ENCODE measurements around the gene DLGAP1. TPM values are rescaled to one million over a fixed set of nuclear protein-coding genes. Genes with fewer than 3 reads are reported as not detected.

Gene DLGAP1
- polyA plus RNA-seq, 6 donors from 2014 or later: 0.32 TPM; not detected in 5

- H3K27me3 Mint-ChIP-seq: peaks cover 14 to 32% (median 29%) of the 10 kb centered on the region in 3 donors
- no peaks in the 10 kb centered on the region for H3K36me3 Mint-ChIP-seq
- no peak for ATAC-seq (ENCODE audit: low read depth in 2 of 2)
- no peak for DNase-seq
- H3K9me3 Mint-ChIP-seq: no peaks in the 10 kb centered on the region
- H3K4me3 Mint-ChIP-seq: no peak overlapping the region
- H3K27ac Mint-ChIP-seq: no peak overlapping the region
- peaks cover 13 to 14% (median 13%) of the 10 kb centered on the region in 3 donors for H3K4me1 Mint-ChIP-seq
Measured at GRCh38 chr18:3775996-3776395, 679.1 kb downstream of the DLGAP1 start.

GRCh38 chr18:3773303-3773702 is 681.8 kb downstream of the DLGAP1 start:
- Mint-ChIP-seq H3K36me3 (no peaks in the 10 kb centered on the region), H3K4me3 (no peak overlapping the region), H3K4me1 (peaks cover 14 to 17% (median 14%) of the 10 kb centered on the region in 3 donors), H3K27ac (no peak overlapping the region), H3K9me3 (no peaks in the 10 kb centered on the region), H3K27me3 (peaks cover 24 to 48% (median 37%) of the 10 kb centered on the region in 3 donors)
- ATAC-seq (ENCODE audit: low read depth in 2 of 2): no peak
- no peak for DNase-seq

GRCh38 chr18:3771121-3771971 is 683.8 kb downstream of the DLGAP1 start:
- peak overlapping the region in 1 of 6 donors; percentile 34 for H3K27ac Mint-ChIP-seq
- ATAC-seq (ENCODE audit: low read depth in 2 of 2) (peak; percentile 89 to 91), DNase-seq (peak; percentile 27)
- H3K27me3 Mint-ChIP-seq: peaks cover 35 to 53% (median 52%) of the 10 kb centered on the region in 3 donors
- H3K4me3 Mint-ChIP-seq: peak overlapping the region in 6 of 8 donors; percentile 28 to 77 (median 45)
- peaks cover 0 to 1% of the 10 kb centered on the region in 2 donors for H3K36me3 Mint-ChIP-seq
- H3K9me3 Mint-ChIP-seq: peaks cover 1 to 4% (median 2%) of the 10 kb centered on the region in 7 donors
- H3K4me1 Mint-ChIP-seq: peaks cover 14 to 17% (median 14%) of the 10 kb centered on the region in 3 donors

DNA sequence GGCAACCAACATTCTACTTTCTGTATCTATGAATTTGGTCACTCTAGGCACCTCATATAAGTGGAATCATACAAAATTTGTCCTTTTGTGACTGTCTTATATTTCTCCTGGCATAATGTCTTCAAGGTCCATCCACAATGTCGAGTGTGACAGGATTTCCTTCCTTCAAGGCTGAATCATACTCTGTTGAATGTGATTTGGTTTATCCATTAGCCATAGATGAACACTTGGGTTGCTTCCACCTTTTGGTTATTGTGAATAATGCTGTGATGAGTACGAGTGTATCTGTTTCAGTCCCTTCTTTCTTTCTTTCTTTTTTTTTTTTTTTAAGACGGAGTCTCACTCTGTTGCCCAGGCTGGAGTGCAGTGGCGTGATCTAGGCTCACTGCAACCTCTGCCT is 693.8 kb downstream of the DLGAP1 start:
- Mint-ChIP-seq H3K4me3 (no peak overlapping the region), H3K4me1 (no peaks in the 10 kb centered on the region)

GRCh38 chr18:3760741-3761140 is 694.4 kb downstream of the DLGAP1 start:
- ATAC-seq (ENCODE audit: low read depth in 2 of 2) (no peak), DNase-seq (no peak)
- H3K36me3 Mint-ChIP-seq: peaks cover 0 to 9% of the 10 kb centered on the region in 2 donors
- H3K27ac Mint-ChIP-seq: no peak overlapping the region
- peaks cover 0 to 9% (median 1%) of the 10 kb centered on the region in 3 donors for H3K27me3 Mint-ChIP-seq
- H3K4me3 Mint-ChIP-seq: no peak overlapping the region
- peaks cover 4 to 36% (median 18%) of the 10 kb centered on the region in 7 donors for H3K9me3 Mint-ChIP-seq
- no peaks in the 10 kb centered on the region for H3K4me1 Mint-ChIP-seq

More for the DNA sequence above, 693.8 kb downstream of the DLGAP1 start:
- H3K9me3 Mint-ChIP-seq: peaks cover 7 to 36% (median 22%) of the 10 kb centered on the region in 7 donors
- no peak overlapping the region for H3K27ac Mint-ChIP-seq
- DNase-seq: no peak
- peaks cover 0 to 14% of the 10 kb centered on the region in 2 donors for H3K36me3 Mint-ChIP-seq
- ATAC-seq (ENCODE audit: low read depth in 2 of 2): no peak
- peaks cover 4 to 14% (median 7%) of the 10 kb centered on the region in 3 donors for H3K27me3 Mint-ChIP-seq

DNA sequence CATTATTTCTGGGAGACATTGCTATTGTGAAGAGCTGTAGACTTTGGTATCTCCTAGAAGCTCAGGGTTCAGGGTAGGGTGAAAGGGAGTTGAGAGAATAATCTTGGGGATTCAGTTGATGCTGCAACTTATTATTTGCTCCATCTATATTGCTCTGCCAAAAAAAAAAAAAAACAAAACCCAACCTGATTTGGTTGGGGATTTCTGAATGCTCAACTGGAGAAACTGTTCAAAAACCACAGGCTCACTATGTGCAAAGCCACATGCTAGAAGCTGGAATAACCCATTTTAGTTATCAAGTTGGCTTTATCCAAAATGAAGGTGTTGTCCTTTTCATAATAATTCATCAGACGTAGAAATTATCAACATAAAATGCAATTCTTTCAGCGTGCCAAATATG is 696.0 kb downstream of the DLGAP1 start:
- H3K4me3 Mint-ChIP-seq: no peak overlapping the region
- H3K9me3 Mint-ChIP-seq: peaks cover 0 to 35% (median 16%) of the 10 kb centered on the region in 7 donors

DNA sequence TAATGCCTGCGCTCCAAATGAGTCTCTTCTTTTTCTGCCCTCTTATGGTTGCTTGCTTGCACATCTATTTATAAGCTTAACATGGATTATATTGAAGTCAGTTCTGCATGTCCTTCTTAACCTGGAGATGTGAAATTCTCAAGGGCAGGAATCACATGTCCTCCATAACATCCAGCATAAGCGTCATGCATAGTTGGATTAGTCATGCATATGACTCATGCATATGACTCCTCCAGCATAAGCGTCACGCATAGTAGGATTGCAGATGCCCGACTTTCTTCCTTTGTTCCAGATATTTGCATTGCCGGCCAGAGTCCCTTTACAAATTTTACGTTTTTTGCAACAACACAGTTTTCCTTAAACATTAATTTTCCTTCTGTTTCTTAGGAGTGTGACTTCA is 696.6 kb downstream of the DLGAP1 start:
- no peak overlapping the region for H3K27ac Mint-ChIP-seq
- peaks cover 0 to 35% (median 16%) of the 10 kb centered on the region in 7 donors for H3K9me3 Mint-ChIP-seq
- H3K27me3 Mint-ChIP-seq: no peaks in the 10 kb centered on the region
- no peak for DNase-seq
- no peak for ATAC-seq (ENCODE audit: low read depth in 2 of 2)
- no peaks in the 10 kb centered on the region for H3K4me1 Mint-ChIP-seq
- no peaks in the 10 kb centered on the region for H3K36me3 Mint-ChIP-seq
- H3K4me3 Mint-ChIP-seq: no peak overlapping the region

More for the DNA sequence above, 696.0 kb downstream of the DLGAP1 start:
- DNase-seq (no peak), ATAC-seq (ENCODE audit: low read depth in 2 of 2) (no peak)
- no peaks in the 10 kb centered on the region for H3K27me3 Mint-ChIP-seq
- no peaks in the 10 kb centered on the region for H3K36me3 Mint-ChIP-seq
- no peak overlapping the region for H3K27ac Mint-ChIP-seq
- no peaks in the 10 kb centered on the region for H3K4me1 Mint-ChIP-seq

- Mint-ChIP-seq H3K36me3 (no peaks in the 10 kb centered on the region), H3K27ac (no peak overlapping the region)
- no peak for ATAC-seq (ENCODE audit: low read depth in 2 of 2)
Measured at GRCh38 chr18:3757361-3757760, 697.7 kb downstream of the DLGAP1 start.

DNA sequence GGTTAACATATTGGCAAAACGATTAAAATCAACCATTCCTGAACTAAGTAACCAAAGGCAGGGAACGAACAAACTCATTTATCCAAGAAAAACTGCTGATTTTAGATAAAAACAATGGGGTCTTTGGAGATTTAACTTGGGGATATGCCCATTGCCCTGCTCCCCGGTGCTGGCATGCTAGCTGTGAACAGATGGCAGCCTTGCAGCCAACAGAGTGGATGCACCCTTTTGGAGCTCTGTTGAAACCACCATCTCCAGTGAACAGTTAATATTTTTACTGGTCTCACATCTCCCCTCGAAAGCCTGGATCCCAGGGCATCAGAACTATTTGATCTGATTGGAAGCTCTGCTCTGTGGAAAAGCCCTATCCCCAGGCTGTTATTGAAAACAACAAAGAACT is 702.0 kb downstream of the DLGAP1 start:
- H3K36me3 Mint-ChIP-seq: no peaks in the 10 kb centered on the region
- peaks cover 6 to 22% (median 7%) of the 10 kb centered on the region in 3 donors for H3K27me3 Mint-ChIP-seq
- no peaks in the 10 kb centered on the region for H3K4me1 Mint-ChIP-seq
- H3K9me3 Mint-ChIP-seq: peaks cover 0 to 27% (median 13%) of the 10 kb centered on the region in 7 donors
- DNase-seq (no peak), ATAC-seq (ENCODE audit: low read depth in 2 of 2) (no peak)
- no peak overlapping the region for H3K4me3 Mint-ChIP-seq
- H3K27ac Mint-ChIP-seq: no peak overlapping the region

More at GRCh38 chr18:3757361-3757760, 697.7 kb downstream of the DLGAP1 start:
- H3K4me1 Mint-ChIP-seq: no peaks in the 10 kb centered on the region
- no peak for DNase-seq
- H3K9me3 Mint-ChIP-seq: peaks cover 0 to 35% (median 18%) of the 10 kb centered on the region in 7 donors
- peaks cover 0 to 6% (median 5%) of the 10 kb centered on the region in 3 donors for H3K27me3 Mint-ChIP-seq
- H3K4me3 Mint-ChIP-seq: no peak overlapping the region

DNA sequence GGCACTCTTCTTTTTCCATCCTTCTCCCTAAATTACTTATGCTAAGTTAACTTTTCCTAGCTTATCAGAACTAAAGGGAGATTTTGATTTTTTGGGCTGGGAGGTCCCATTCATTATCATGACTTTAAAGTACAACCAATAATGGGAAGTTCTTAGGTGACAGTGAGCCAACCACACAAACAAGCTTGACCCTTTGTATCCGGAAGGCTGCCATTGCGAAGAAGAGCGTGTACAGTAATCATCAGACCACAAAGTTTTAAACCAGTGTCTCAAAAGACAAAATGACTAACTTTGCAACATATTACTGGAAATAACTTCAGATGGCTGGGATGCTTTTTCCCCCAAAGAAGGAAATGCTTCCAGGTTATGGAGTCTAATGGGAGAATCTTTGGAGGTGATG is 707.0 kb downstream of the DLGAP1 start:
- no peaks in the 10 kb centered on the region for H3K4me1 Mint-ChIP-seq
- no peak overlapping the region for H3K27ac Mint-ChIP-seq
- peaks cover 7 to 30% (median 14%) of the 10 kb centered on the region in 3 donors for H3K27me3 Mint-ChIP-seq
- no peak for ATAC-seq (ENCODE audit: low read depth in 2 of 2)
- no peak overlapping the region for H3K4me3 Mint-ChIP-seq
- no peaks in the 10 kb centered on the region for H3K36me3 Mint-ChIP-seq
- no peak for DNase-seq
- H3K9me3 Mint-ChIP-seq: peaks cover 0 to 4% (median 0%) of the 10 kb centered on the region in 7 donors

- Mint-ChIP-seq H3K4me3 (no peak overlapping the region), H3K27ac (no peak overlapping the region)
- DNase-seq: no peak
Measured at GRCh38 chr18:3747176-3747973, 707.7 kb downstream of the DLGAP1 start.

GRCh38 chr18:3742541-3742940 is 712.6 kb downstream of the DLGAP1 start:
- H3K4me3 Mint-ChIP-seq: no peak overlapping the region
- peaks cover 0 to 12% (median 9%) of the 10 kb centered on the region in 3 donors for H3K27me3 Mint-ChIP-seq
- H3K27ac Mint-ChIP-seq: no peak overlapping the region
- ATAC-seq (ENCODE audit: low read depth in 2 of 2): no peak
- H3K36me3 Mint-ChIP-seq: peaks cover 0 to 9% of the 10 kb centered on the region in 2 donors
- no peak for DNase-seq
- H3K9me3 Mint-ChIP-seq: peaks cover 5 to 7% (median 6%) of the 10 kb centered on the region in 7 donors
- peaks cover 0 to 4% (median 0%) of the 10 kb centered on the region in 3 donors for H3K4me1 Mint-ChIP-seq

More at GRCh38 chr18:3747176-3747973, 707.7 kb downstream of the DLGAP1 start:
- Mint-ChIP-seq H3K4me1 (no peaks in the 10 kb centered on the region), H3K9me3 (peaks cover 0 to 3% (median 0%) of the 10 kb centered on the region in 7 donors), H3K27me3 (peaks cover 2 to 25% (median 14%) of the 10 kb centered on the region in 3 donors), H3K36me3 (no peaks in the 10 kb centered on the region)
- ATAC-seq (ENCODE audit: low read depth in 2 of 2): no peak

GRCh38 chr18:3741333-3741732 is 713.8 kb downstream of the DLGAP1 start:
- Mint-ChIP-seq H3K9me3 (peaks cover 5 to 7% (median 6%) of the 10 kb centered on the region in 7 donors), H3K27me3 (peaks cover 0 to 9% (median 4%) of the 10 kb centered on the region in 3 donors), H3K4me3 (peak overlapping the region in 1 of 8 donors; percentile 10), H3K36me3 (peaks cover 0 to 9% of the 10 kb centered on the region in 2 donors), H3K4me1 (peaks cover 0 to 4% (median 0%) of the 10 kb centered on the region in 3 donors), H3K27ac (no peak overlapping the region)
- no peak for DNase-seq
- no peak for ATAC-seq (ENCODE audit: low read depth in 2 of 2)
